ENCODE measurements around the gene MCC. TPM values are rescaled to one million over a fixed set of nuclear protein-coding genes. Genes with fewer than 3 reads are reported as not detected.

Gene MCC
- total and polyA plus RNA-seq, 2 donors (not counting 1 experiment from before 2014, with no cell fraction given), result 3.2 to 41.3 TPM

DNA sequence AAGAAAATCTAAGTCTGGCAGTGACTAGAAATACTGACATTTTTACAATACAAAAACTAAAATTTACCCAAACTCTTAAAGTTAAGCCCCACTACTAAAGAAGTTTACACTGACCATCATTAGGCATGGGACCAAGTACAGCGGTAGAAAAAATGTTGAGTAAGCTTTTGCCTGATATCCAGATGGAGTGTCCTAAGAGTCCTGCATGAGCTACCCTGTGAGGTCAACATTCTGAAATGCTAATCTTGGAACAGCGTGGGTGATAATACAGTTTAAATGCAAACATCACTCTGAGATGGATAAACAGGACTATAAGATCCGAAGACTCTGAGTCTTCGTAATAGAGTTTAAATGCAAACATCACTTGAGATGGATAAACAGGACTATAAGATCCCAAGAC lies 322.0 kb downstream of the MCC start:
- no peak overlapping the region for H3K9ac ChIP-seq (ENCODE audit: insufficient read depth, low read length)

GRCh38 chr5:113164021-113164420 lies 324.2 kb downstream of the MCC start:
- Histone ChIP-seq H3K27ac (ENCODE audit: insufficient read depth, low read length) (no peak overlapping the region), H4K20me1 (ENCODE audit: control insufficient read depth, extremely low read depth, insufficient read depth, low read length) (no peaks in the 10 kb centered on the region), H3K4me1 (ENCODE audit: control insufficient read depth, extremely low read depth, insufficient read depth, low read length) (peaks cover 4% of the 10 kb centered on the region), H3K27me3 (ENCODE audit: control insufficient read depth, insufficient read depth, low read length) (no peaks in the 10 kb centered on the region), H3K9me3 (ENCODE audit: control insufficient read depth, insufficient read depth, low read depth, low read length) (no peaks in the 10 kb centered on the region), H2AFZ (ENCODE audit: low read length) (no peak overlapping the region), H3K4me2 (ENCODE audit: extremely low read depth, insufficient read depth, low read length) (no peak overlapping the region), H3K4me3 (replicated peaks in 1 of 4; ENCODE audit: control extremely low read depth in 1 of 4, insufficient read depth in 1 of 4, low read depth in 3 of 4, low read length in 4 of 4) (no peak overlapping the region), H3K79me2 (ENCODE audit: control insufficient read depth, insufficient read depth, low read length) (no peaks in the 10 kb centered on the region), H3K36me3 (ENCODE audit: control insufficient read depth, insufficient read depth, low read length) (no peaks in the 10 kb centered on the region), H3K9ac (ENCODE audit: insufficient read depth, low read length) (no peak overlapping the region)
- no peak for TF ChIP-seq EZH2 (IDR thresholded peaks at IDR 0.05; ENCODE audit: low read length, missing control alignments)
- TF ChIP-seq, protein P1, sequence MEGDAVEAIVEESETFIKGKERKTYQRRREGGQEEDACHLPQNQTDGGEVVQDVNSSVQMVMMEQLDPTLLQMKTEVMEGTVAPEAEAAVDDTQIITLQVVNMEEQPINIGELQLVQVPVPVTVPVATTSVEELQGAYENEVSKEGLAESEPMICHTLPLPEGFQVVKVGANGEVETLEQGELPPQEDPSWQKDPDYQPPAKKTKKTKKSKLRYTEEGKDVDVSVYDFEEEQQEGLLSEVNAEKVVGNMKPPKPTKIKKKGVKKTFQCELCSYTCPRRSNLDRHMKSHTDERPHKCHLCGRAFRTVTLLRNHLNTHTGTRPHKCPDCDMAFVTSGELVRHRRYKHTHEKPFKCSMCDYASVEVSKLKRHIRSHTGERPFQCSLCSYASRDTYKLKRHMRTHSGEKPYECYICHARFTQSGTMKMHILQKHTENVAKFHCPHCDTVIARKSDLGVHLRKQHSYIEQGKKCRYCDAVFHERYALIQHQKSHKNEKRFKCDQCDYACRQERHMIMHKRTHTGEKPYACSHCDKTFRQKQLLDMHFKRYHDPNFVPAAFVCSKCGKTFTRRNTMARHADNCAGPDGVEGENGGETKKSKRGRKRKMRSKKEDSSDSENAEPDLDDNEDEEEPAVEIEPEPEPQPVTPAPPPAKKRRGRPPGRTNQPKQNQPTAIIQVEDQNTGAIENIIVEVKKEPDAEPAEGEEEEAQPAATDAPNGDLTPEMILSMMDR (conservative IDR thresholded peaks at IDR 0.05 in 1 of 2, IDR thresholded peaks at IDR 0.05 in 1 of 2; ENCODE audit: low read depth in 1 of 2, low read length in 2 of 2), result no peak
- no peak for DNase-seq (ENCODE audit: low read depth in 2 of 2)

More for the DNA sequence above, 322.0 kb downstream of the MCC start:
- DNase-seq (ENCODE audit: low read depth in 2 of 2), result peak; percentile 76 to 86
- TF ChIP-seq EZH2 (IDR thresholded peaks at IDR 0.05; ENCODE audit: low read length, missing control alignments), result no peak
- TF ChIP-seq, protein P1 (conservative IDR thresholded peaks at IDR 0.05 in 1 of 2, IDR thresholded peaks at IDR 0.05 in 1 of 2; ENCODE audit: low read depth in 1 of 2, low read length in 2 of 2), result no peak
- Histone ChIP-seq H3K9me3 (ENCODE audit: control insufficient read depth, insufficient read depth, low read depth, low read length) (no peaks in the 10 kb centered on the region), H3K4me2 (ENCODE audit: extremely low read depth, insufficient read depth, low read length) (peak overlapping the region; percentile 45), H4K20me1 (ENCODE audit: control insufficient read depth, extremely low read depth, insufficient read depth, low read length) (no peaks in the 10 kb centered on the region), H3K36me3 (ENCODE audit: control insufficient read depth, insufficient read depth, low read length) (no peaks in the 10 kb centered on the region), H3K4me1 (ENCODE audit: control insufficient read depth, extremely low read depth, insufficient read depth, low read length) (peaks cover 4% of the 10 kb centered on the region), H3K27ac (ENCODE audit: insufficient read depth, low read length) (no peak overlapping the region), H3K27me3 (ENCODE audit: control insufficient read depth, insufficient read depth, low read length) (no peaks in the 10 kb centered on the region), H2AFZ (ENCODE audit: low read length) (no peak overlapping the region), H3K4me3 (replicated peaks in 1 of 4; ENCODE audit: control extremely low read depth in 1 of 4, insufficient read depth in 1 of 4, low read depth in 3 of 4, low read length in 4 of 4) (no peak overlapping the region), H3K79me2 (ENCODE audit: control insufficient read depth, insufficient read depth, low read length) (no peaks in the 10 kb centered on the region)

DNA sequence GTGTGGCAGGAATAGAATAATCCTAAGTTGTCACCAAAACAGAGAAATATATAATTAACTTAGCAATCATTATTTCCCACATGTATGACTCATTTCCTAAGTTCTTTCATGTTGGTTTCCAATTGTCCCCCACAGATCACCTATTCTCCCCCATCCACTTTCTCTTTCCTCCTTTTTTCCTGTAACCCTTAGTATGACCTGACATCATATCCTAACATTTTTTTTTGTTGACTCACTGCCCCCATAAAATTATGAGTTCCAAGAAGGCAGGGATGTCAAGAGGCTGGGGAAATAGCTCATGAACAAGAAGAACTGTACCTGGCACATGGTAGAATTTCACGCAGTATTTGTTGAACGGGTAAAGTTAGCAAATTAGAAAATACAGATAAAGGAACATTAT lies 324.9 kb downstream of the MCC start:
- H4K20me1 ChIP-seq (ENCODE audit: control insufficient read depth, extremely low read depth, insufficient read depth, low read length), result no peaks in the 10 kb centered on the region
- H2AFZ ChIP-seq (ENCODE audit: low read length), result no peak overlapping the region
- no peak overlapping the region for H3K4me3 ChIP-seq (replicated peaks in 1 of 4; ENCODE audit: control extremely low read depth in 1 of 4, insufficient read depth in 1 of 4, low read depth in 3 of 4, low read length in 4 of 4)
- no peaks in the 10 kb centered on the region for H3K27me3 ChIP-seq (ENCODE audit: control insufficient read depth, insufficient read depth, low read length)
- H3K27ac ChIP-seq (ENCODE audit: insufficient read depth, low read length), result no peak overlapping the region
- no peak for TF ChIP-seq EZH2 (IDR thresholded peaks at IDR 0.05; ENCODE audit: low read length, missing control alignments)
- TF ChIP-seq, protein P1 (conservative IDR thresholded peaks at IDR 0.05 in 1 of 2, IDR thresholded peaks at IDR 0.05 in 1 of 2; ENCODE audit: low read depth in 1 of 2, low read length in 2 of 2), result no peak
- H3K79me2 ChIP-seq (ENCODE audit: control insufficient read depth, insufficient read depth, low read length), result no peaks in the 10 kb centered on the region
- H3K4me2 ChIP-seq (ENCODE audit: extremely low read depth, insufficient read depth, low read length), result no peak overlapping the region
- H3K9me3 ChIP-seq (ENCODE audit: control insufficient read depth, insufficient read depth, low read depth, low read length), result no peaks in the 10 kb centered on the region
- no peak overlapping the region for H3K9ac ChIP-seq (ENCODE audit: insufficient read depth, low read length)
- peaks cover 4% of the 10 kb centered on the region for H3K4me1 ChIP-seq (ENCODE audit: control insufficient read depth, extremely low read depth, insufficient read depth, low read length)
- peak in 1 of 2 donors; percentile 64 for DNase-seq (ENCODE audit: low read depth in 2 of 2)
- H3K36me3 ChIP-seq (ENCODE audit: control insufficient read depth, insufficient read depth, low read length), result no peaks in the 10 kb centered on the region
